ENCODE data around the gene FAM200B.

Gene FAM200B

GRCh38 chr4:15738877-15739276 is 57.2 kb downstream of the FAM200B start:
- DNase-seq: no peak

Data from NCI-H82 (cell line).